IMR-90 (cell line): Measurements from ENCODE around the gene RBPJL. TPM values are rescaled to one million over a fixed set of nuclear protein-coding genes. Genes with fewer than 3 reads are reported as not detected.

Experiments
- ATAC-seq: fragments of 200-7000 bp; cut with Tn5 transposase; 2 replicates; pipeline ENCODE4 v1.9.1; 2020; ENCODE audit warnings: low read depth, mild to moderate bottlenecking, moderate library complexity
- BruUV-seq: library from RNA; stranded (reverse); fragments of 400-500 nt; replicated peaks from 2 replicates; lab custom pipeline; 2021; lab: Mats Ljungman, UMichigan
- CTCF ChIA-PET: fragments of 300-600 bp; formaldehyde crosslinking; extraction: SDS; loops from one replicate; lab custom pipeline; 2021; ENCODE audit warnings: antibody characterized with exemption; lab: Yijun Ruan, JAX
- POLR2A ChIA-PET: fragments of 300-600 bp; sonication (Branson Sonifier 250); formaldehyde crosslinking; loops from one replicate; lab custom pipeline; 2022; ENCODE audit warnings: antibody characterized with exemption; ENCODE audit not compliant: unreplicated experiment; lab: Charles Lee
- DNase-seq: peaks from one replicate; pipeline ENCODE4 v3.0.0; 2013
- H2AFZ ChIP-seq: replicated peaks from 2 replicates; pipeline ENCODE3; 2013; ENCODE audit warnings: low read length, mild to moderate bottlenecking; ENCODE audit not compliant: poor library complexity
- H2AK5ac ChIP-seq: 2 replicates; pipeline ENCODE4 v1.6.1; 2013; ENCODE audit warnings: low read depth, low read length, inconsistent platforms
- H2AK9ac ChIP-seq: replicated peaks from 2 replicates; pipeline ENCODE3; 2013; ENCODE audit warnings: mild to moderate bottlenecking, low read depth, low read length, moderate library complexity; ENCODE audit not compliant: poor library complexity
- H2BK120ac ChIP-seq: 2 replicates; pipeline ENCODE4 v1.6.1; 2013; ENCODE audit warnings: low read depth, low read length, inconsistent platforms
- H2BK15ac ChIP-seq: 3 replicates; pipeline ENCODE4 v1.6.1; 2013; ENCODE audit warnings: low read depth, low read length, inconsistent platforms
- H2BK20ac ChIP-seq: 2 replicates; pipeline ENCODE4 v1.6.1; 2013; ENCODE audit warnings: low read depth, mild to moderate bottlenecking, inconsistent platforms, low read length, moderate library complexity
- H2BK5ac ChIP-seq: 2 replicates; pipeline ENCODE4 v1.6.1; 2013; ENCODE audit warnings: mild to moderate bottlenecking, low read depth, low read length, inconsistent platforms; ENCODE audit not compliant: poor library complexity, severe bottlenecking
- H3K14ac ChIP-seq: replicated peaks from 2 replicates; pipeline ENCODE4 v1.6.1; 2013; ENCODE audit warnings: low read depth, low read length, inconsistent platforms
- H3K18ac ChIP-seq: 2 replicates; pipeline ENCODE4 v1.6.1; 2013; ENCODE audit warnings: low read depth, low read length, control low read depth
- H3K23ac ChIP-seq: 2 replicates; pipeline ENCODE4 v1.6.1; 2013; ENCODE audit warnings: low read depth, low read length, inconsistent platforms
- H3K27ac ChIP-seq: 2 replicates; pipeline ENCODE4 v1.5.1; 2013; ENCODE audit warnings: mild to moderate bottlenecking, control low read depth, low read length; ENCODE audit not compliant: insufficient read depth
- H3K27me3 ChIP-seq: 2 replicates; pipeline ENCODE4 v1.6.1; 2013; ENCODE audit warnings: low read length; ENCODE audit not compliant: control insufficient read depth, insufficient read depth
- H3K36me3 ChIP-seq: 2 replicates; pipeline ENCODE4 v1.6.1; 2013; ENCODE audit warnings: low read length, mixed read lengths; ENCODE audit not compliant: control insufficient read depth, insufficient read depth
- H3K4ac ChIP-seq: 2 replicates; pipeline ENCODE4 v1.6.1; 2013; ENCODE audit warnings: low read depth, low read length, inconsistent platforms
- H3K4me1 ChIP-seq: 2 replicates; pipeline ENCODE4 v1.6.1; 2013; ENCODE audit warnings: low read length, mixed read lengths; ENCODE audit not compliant: control insufficient read depth, insufficient read depth
- H3K4me2 ChIP-seq: 2 replicates; pipeline ENCODE4 v1.6.1; 2013; ENCODE audit warnings: low read depth, mild to moderate bottlenecking, control low read depth, low read length, moderate library complexity
- H3K4me3 ChIP-seq: 2 replicates; pipeline ENCODE4 v1.5.1; 2013; ENCODE audit warnings: low read depth, mild to moderate bottlenecking, control low read depth, low read length, moderate library complexity; ENCODE audit not compliant: insufficient read depth
- H3K56ac ChIP-seq: 2 replicates; pipeline ENCODE4 v1.6.1; 2013; ENCODE audit warnings: low read length, inconsistent platforms; ENCODE audit not compliant: insufficient read depth; ENCODE audit errors: extremely low read depth
- H3K79me1 ChIP-seq, 2 experiments: 2 replicates each; pipeline ENCODE4 v1.6.1; 2013; ENCODE audit warnings: low read length in 2 of 2, inconsistent platforms in 1 of 2, low read depth in 1 of 2
- H3K9ac ChIP-seq: 2 replicates; pipeline ENCODE4 v1.6.1; 2013; ENCODE audit warnings: low read depth, low read length, control low read depth
- H3K9me1 ChIP-seq: 2 replicates; pipeline ENCODE4 v1.6.1; 2013; ENCODE audit warnings: low read length, inconsistent platforms; ENCODE audit not compliant: insufficient read depth
- H3K9me3 ChIP-seq: 2 replicates; pipeline ENCODE4 v1.6.1; 2013; ENCODE audit warnings: low read length; ENCODE audit not compliant: control insufficient read depth, insufficient read depth
- H4K20me1 ChIP-seq: 2 replicates; pipeline ENCODE4 v1.6.1; 2013; ENCODE audit warnings: low read length, inconsistent platforms; ENCODE audit not compliant: insufficient read depth
- H4K5ac ChIP-seq: 2 replicates; pipeline ENCODE4 v1.6.1; 2013; ENCODE audit warnings: mild to moderate bottlenecking, low read depth, low read length, control low read depth
- H4K8ac ChIP-seq, 2 experiments: 2 replicates each; pipeline ENCODE4 v1.6.1; 2013; ENCODE audit warnings: low read depth in 2 of 2, low read length in 2 of 2, control low read depth in 1 of 2, inconsistent platforms in 1 of 2
- H4K91ac ChIP-seq: 2 replicates; pipeline ENCODE4 v1.6.1; 2013; ENCODE audit warnings: low read depth, low read length, inconsistent platforms; ENCODE audit not compliant: insufficient read depth
- BHLHE40 ChIP-seq: fragments of 150-350 bp; IDR thresholded peaks from 2 replicates; pipeline ENCODE4 v1.6.1; 2016; ENCODE audit warnings: mild to moderate bottlenecking, low read depth, low read length
- CEBPB ChIP-seq: IDR thresholded peaks from 2 replicates; pipeline ENCODE4 v1.6.1; 2012; ENCODE audit warnings: low read depth, low read length, improper control_type of control experiment
- MAZ ChIP-seq: IDR thresholded peaks from 2 replicates; pipeline ENCODE4 v1.6.1; 2012; ENCODE audit warnings: low read depth, mild to moderate bottlenecking, low read length, improper control_type of control experiment, moderate library complexity, borderline replicate concordance
- POLR2A ChIP-seq: IDR thresholded peaks from 2 replicates; pipeline ENCODE4 v1.6.1; 2012; ENCODE audit warnings: mild to moderate bottlenecking, low read depth, low read length
- RAD21 ChIP-seq: IDR thresholded peaks from 2 replicates; pipeline ENCODE4 v1.6.1; 2012; ENCODE audit warnings: low read length, improper control_type of control experiment
- RCOR1 ChIP-seq: IDR thresholded peaks from 2 replicates; pipeline ENCODE4 v1.6.1; 2012; ENCODE audit warnings: mild to moderate bottlenecking, low read length, improper control_type of control experiment; ENCODE audit not compliant: insufficient replicate concordance
- SMC3 ChIP-seq: fragments of 150-350 bp; IDR thresholded peaks from 2 replicates; pipeline ENCODE4 v1.6.1; 2016; ENCODE audit warnings: low read depth, mild to moderate bottlenecking, antibody characterized with exemption, low read length, moderate library complexity
- WGBS, 2 experiments: methylation state at CpG; one replicate each; pipeline versions ENCODE4 v1.1.5 to v1.1.7; 2013; ENCODE audit warnings: missing lambda C conversion rate in 2 of 2; ENCODE audit not compliant: insufficient read length in 1 of 2; ENCODE audit errors: extremely low coverage in 2 of 2; 5-methylcytosine and 5-hydroxymethylcytosine counted together
- dilution Hi-C: fragments of 300-500 bp; cut with HindIII; formaldehyde crosslinking; loops from one replicate; pipeline ENCODE4 v1.14.3; 2018; ENCODE audit warnings: low sequenced_read_pairs; ENCODE audit not compliant: unreplicated experiment
- in situ Hi-C: fragments of 300-500 bp; cut with MboI; formaldehyde crosslinking; loops from 3 replicates; pipeline ENCODE4 v1.14.3; 2019; ENCODE audit warnings: low sequenced_read_pairs, inconsistent platforms, mixed read lengths
- intact Hi-C: fragments of 100-400 bp; cut with micrococcal nuclease; formaldehyde crosslinking; loops from 2 replicates; pipeline ENCODE4 v1.10.0; 2022
- polyA plus RNA-seq, 3 experiments: library from polyadenylated mRNA; depleted of rRNA; stranded (reverse); fragments of >200 nt; gene quantifications; 2 replicates each; pipeline ENCODE4 v1.2.3, GENCODE V29; 2012; ENCODE audit warnings: low replicate concordance in 1 of 3
- total RNA-seq: library from RNA; depleted of rRNA; stranded (reverse); fragments of >200 nt; gene quantifications from 2 replicates; pipeline ENCODE4 v1.2.3, GENCODE V29; 2012
- TF ChIP-seq, protein P1 (sequence below): fragments of 150-350 bp; IDR thresholded peaks from 2 replicates; pipeline ENCODE4 v1.6.1; 2017; ENCODE audit warnings: mild to moderate bottlenecking, antibody characterized with exemption, low read length, low read depth

The RBPJL gene
- total and polyA plus RNA-seq, 2 of the 4 experiments (the other 2 are of a cell fraction): not detected

- no peaks in the 10 kb centered on the region for H3K9me1 ChIP-seq
- no peaks in the 10 kb centered on the region for H3K79me1 ChIP-seq
- TF ChIP-seq, protein P1, sequence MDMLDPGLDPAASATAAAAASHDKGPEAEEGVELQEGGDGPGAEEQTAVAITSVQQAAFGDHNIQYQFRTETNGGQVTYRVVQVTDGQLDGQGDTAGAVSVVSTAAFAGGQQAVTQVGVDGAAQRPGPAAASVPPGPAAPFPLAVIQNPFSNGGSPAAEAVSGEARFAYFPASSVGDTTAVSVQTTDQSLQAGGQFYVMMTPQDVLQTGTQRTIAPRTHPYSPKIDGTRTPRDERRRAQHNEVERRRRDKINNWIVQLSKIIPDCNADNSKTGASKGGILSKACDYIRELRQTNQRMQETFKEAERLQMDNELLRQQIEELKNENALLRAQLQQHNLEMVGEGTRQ: no peak
- TF ChIP-seq BHLHE40 (no peak), CEBPB (no peak), RAD21 (no peak), POLR2A (no peak), RCOR1 (no peak), MAZ (no peak), SMC3 (no peak)
- no peak overlapping the region for H3K4me2 ChIP-seq
- no peak overlapping the region for H2BK20ac ChIP-seq
- CTCF ChIA-PET: interaction anchor here (0.5 to 3.1 kb wide), 8 partner anchors 9 to 604 kb away, joined by 3 to 19 read pairs (median 3); no protein-coding TSS in a partner anchor
- H3K9ac ChIP-seq: no peak overlapping the region
- no peak overlapping the region for H3K27ac ChIP-seq
- H3K14ac ChIP-seq: no peak overlapping the region
- H4K91ac ChIP-seq: no peak overlapping the region
- no peak overlapping the region for H2AFZ ChIP-seq
- peaks cover 28% of the 10 kb centered on the region for H3K27me3 ChIP-seq
- no peak overlapping the region for H4K5ac ChIP-seq
- no peaks in the 10 kb centered on the region for H3K36me3 ChIP-seq
- no peak overlapping the region for H2BK15ac ChIP-seq
- H3K18ac ChIP-seq: no peak overlapping the region
- BruUV-seq: no TSS peak
- no peak overlapping the region for H3K4me3 ChIP-seq
- no peak overlapping the region for H3K23ac ChIP-seq
- no peak overlapping the region for H2BK120ac ChIP-seq
- no peak overlapping the region for H2AK5ac ChIP-seq
- DNase-seq (no peak), ATAC-seq (no peak)
- H3K9me3 ChIP-seq: no peaks in the 10 kb centered on the region; the same call in 1 of the 2 replicates
- POLR2A ChIA-PET: no interaction called here
- H3K4me1 ChIP-seq: no peaks in the 10 kb centered on the region
- in situ Hi-C loops (loop anchor here (10.0 to 25.0 kb wide), 2 partner anchors 178 to 275 kb away; partner anchors contain the start of genes KCNS1, WFDC12 and WFDC5), intact Hi-C loops (loop anchor here (1.0 to 5.0 kb wide), 3 partner anchors 193 to 543 kb away; partner anchors contain the start of gene KCNK15), dilution Hi-C loops (no loop called here)
- H3K56ac ChIP-seq: no peak overlapping the region
- H4K20me1 ChIP-seq: no peaks in the 10 kb centered on the region
- no peak overlapping the region for H2AK9ac ChIP-seq
- no peak overlapping the region for H3K4ac ChIP-seq
- no peak overlapping the region for H2BK5ac ChIP-seq
- WGBS, 2 experiments: 72% methylated on average over 3 of the region's 13 CpGs; no CpG with 5 or more reads in 1 of the 2 experiments
- H4K8ac ChIP-seq: no peak overlapping the region
Measured at GRCh38 chr20:45289942-45290676, 16.5 kb upstream of the RBPJL start.
